SK-N-SH (cell line): ENCODE data around the gene SND1.

Source experiments
- CTCF ChIP-seq: fragments of 200-600 bp; sonication (generic); IDR thresholded peaks from 2 replicates; pipeline ENCODE4 v1.6.1; 2017; ENCODE audit warnings: antibody characterized with exemption, mild to moderate bottlenecking, moderate library complexity
- FOXJ3 ChIP-seq: sonication (generic); formaldehyde crosslinking; IDR thresholded peaks from 2 replicates; pipeline ENCODE4 v1.5.1; 2020; ENCODE audit warnings: mild to moderate bottlenecking, missing genetic modification reagents
- RCOR1 ChIP-seq: fragments of 150-350 bp; IDR thresholded peaks from 2 replicates; pipeline ENCODE4 v1.6.1; 2017; ENCODE audit warnings: antibody characterized with exemption, low read length
- TF ChIP-seq, protein P1 (sequence below): IDR thresholded peaks from 2 replicates; pipeline ENCODE4 v1.4.0; 2012; ENCODE audit warnings: low read depth

DNA sequence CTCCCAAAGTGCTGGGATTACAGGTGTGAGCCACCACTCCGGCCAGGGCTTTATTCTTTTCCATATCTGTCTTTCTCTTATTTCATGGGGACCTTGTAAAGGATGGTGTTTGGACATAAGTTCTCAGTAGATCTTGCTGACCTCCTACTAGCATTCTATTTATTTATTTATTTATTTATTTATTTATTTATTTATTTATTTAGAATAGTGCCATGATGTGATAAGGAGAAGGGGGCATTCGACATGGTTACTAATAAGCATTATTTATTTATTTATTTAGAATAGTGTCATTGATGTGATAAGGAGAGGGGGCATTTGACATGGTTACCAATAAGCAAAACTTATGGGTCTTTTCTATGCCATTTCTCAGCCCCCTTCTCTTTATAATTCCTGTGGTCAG lies 202.4 kb downstream of the SND1 start:
- TF ChIP-seq, protein P1, sequence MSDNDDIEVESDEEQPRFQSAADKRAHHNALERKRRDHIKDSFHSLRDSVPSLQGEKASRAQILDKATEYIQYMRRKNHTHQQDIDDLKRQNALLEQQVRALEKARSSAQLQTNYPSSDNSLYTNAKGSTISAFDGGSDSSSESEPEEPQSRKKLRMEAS = no peak
- TF ChIP-seq FOXJ3 (CRISPR knock-in tag) (no peak), CTCF (no peak), RCOR1 (no peak)
